Measurements from ENCODE around the gene PTPRN2.

- TF ChIP-seq CTCF (IDR thresholded peaks at IDR 0.05) (no peak), EP300 (IDR thresholded peaks at IDR 0.05) (no peak), POLR2A (IDR thresholded peaks at IDR 0.05) (no peak)
Observed at GRCh38 chr7:158126661-158127060, 461.0 kb downstream of the PTPRN2 start.
